Lung (tissue), 12 donors: ENCODE results near the gene SNRPD2. TPM values are rescaled to one million over a fixed set of nuclear protein-coding genes. Genes with fewer than 3 reads are reported as not detected.
A peak's percentile ranks its signal among the peaks of the same experiment; 100 is the strongest.

Experiments used
- ATAC-seq: fragments of 200-7000 bp; cut with Tn5 transposase; one replicate; pipeline ENCODE4 v1.9.1; 2020; ENCODE audit warnings: moderate number of reproducible peaks; ENCODE audit not compliant: insufficient read depth, low FRiP score
- DNase-seq, 3 donors: peaks; one replicate each; pipeline ENCODE4 v3.0.0-alpha.2; 2013 to 2017
- H3K27ac ChIP-seq, 2 donors: one replicate each; pipeline ENCODE4 v1.5.1; 2013; ENCODE audit warnings: mild to moderate bottlenecking in 2 of 2, moderate library complexity in 2 of 2, control low read depth in 1 of 2, inconsistent platforms in 1 of 2, low read depth in 1 of 2, low read length in 1 of 2
- H3K27me3 ChIP-seq, 3 donors: one replicate each; pipeline ENCODE4 v1.5.1; 2013; ENCODE audit warnings: low read length in 2 of 3; ENCODE audit not compliant: control insufficient read depth in 3 of 3, insufficient read depth in 3 of 3
- H3K36me3 ChIP-seq, 4 donors: one replicate each; pipeline ENCODE4 v1.5.1; 2013; ENCODE audit warnings: low read length in 4 of 4, mild to moderate bottlenecking in 1 of 4, moderate library complexity in 1 of 4; ENCODE audit not compliant: control insufficient read depth in 4 of 4, insufficient read depth in 4 of 4
- H3K4me1 ChIP-seq, 5 donors: one replicate each; pipeline ENCODE4 v1.5.1; 2013; ENCODE audit warnings: low read length in 5 of 5, mild to moderate bottlenecking in 2 of 5, moderate library complexity in 1 of 5; ENCODE audit not compliant: control insufficient read depth in 5 of 5, insufficient read depth in 5 of 5
- H3K4me3 ChIP-seq: one replicate; pipeline ENCODE4 v1.5.1; 2013; ENCODE audit warnings: mild to moderate bottlenecking, control low read depth, moderate library complexity
- H3K9ac ChIP-seq, 2 donors: one replicate each; pipeline ENCODE4 v1.5.1; 2013; ENCODE audit warnings: low read length in 2 of 2, control low read depth in 1 of 2; ENCODE audit not compliant: insufficient read depth in 1 of 2
- H3K9me3 ChIP-seq, 4 donors: one replicate each; pipeline ENCODE4 v1.5.1; 2013; ENCODE audit warnings: low read length in 3 of 4, mild to moderate bottlenecking in 1 of 4, moderate library complexity in 1 of 4; ENCODE audit not compliant: control insufficient read depth in 4 of 4, insufficient read depth in 3 of 4
- CTCF ChIP-seq: IDR thresholded peaks from 2 replicates; pipeline ENCODE4 v1.5.1; 2012; ENCODE audit warnings: mild to moderate bottlenecking; ENCODE audit errors: control extremely low read depth, extremely low read depth
- WGBS, 2 donors: extraction: QIAGEN DNeasy Blood & Tissue Kit; methylation state at CpG; one replicate each; pipeline ENCODE4 v1.1.7; 2013; 5-methylcytosine and 5-hydroxymethylcytosine counted together
- polyA plus RNA-seq, 2 donors: library from polyadenylated mRNA; stranded (reverse); fragments of 200-250 nt; gene quantifications; one replicate each; pipeline ENCODE4 v1.2.1, GENCODE V29; 2013
- total RNA-seq, 2 donors: library from RNA; depleted of rRNA in 1 of 2; stranded (reverse); fragments of >200 nt in 1 of 2; gene quantifications; one replicate each; pipeline ENCODE4 v1.2.1, GENCODE V29; 2014 to 2021
- donor health status: control.
- donor health status: control.
- donor health status: Bipolar disorder and iron deficiency.
- donor health status: healthy.
- donor health status: DM: yes; HTN: yes; CAD: no.

The SNRPD2 gene
- total and polyA plus RNA-seq, 4 donors: 151 to 410 (median 337) TPM

GRCh38 chr19:45676851-45677263 lies 14.9 kb downstream of the SNRPD2 start:
- Histone ChIP-seq H3K9ac (no peak overlapping the region), H3K36me3 (no peaks in the 10 kb centered on the region), H3K27ac (peak overlapping the region in 1 of 2 donors; percentile 41), H3K4me1 (peaks cover 0 to 8% (median 0%) of the 10 kb centered on the region in 5 donors), H3K27me3 (peaks cover 0 to 16% (median 14%) of the 10 kb centered on the region in 3 donors), H3K4me3 (peak overlapping the region; percentile 19), H3K9me3 (peaks cover 0 to 2% (median 0%) of the 10 kb centered on the region in 4 donors)
- no peak for ATAC-seq
- DNase-seq: peak in 2 of 3 donors; percentile 13 to 32
- TF ChIP-seq CTCF: no peak
- WGBS, 2 donors: 5% methylated on average over 25 to 28 of the region's 28 CpGs

- WGBS, 2 donors: 73 to 79% methylated on average over 7 of the region's 7 CpGs
- Histone ChIP-seq H3K27ac (no peak overlapping the region), H3K27me3 (peaks cover 3 to 27% (median 23%) of the 10 kb centered on the region in 3 donors), H3K9me3 (peaks cover 0 to 2% (median 0%) of the 10 kb centered on the region in 4 donors), H3K9ac (no peak overlapping the region), H3K4me3 (no peak overlapping the region), H3K36me3 (no peaks in the 10 kb centered on the region), H3K4me1 (peaks cover 0 to 12% (median 0%) of the 10 kb centered on the region in 5 donors)
- TF ChIP-seq CTCF: no peak
- ATAC-seq (no peak), DNase-seq (no peak)
Measured at GRCh38 chr19:45674946-45675345, 16.8 kb downstream of the SNRPD2 start.

GRCh38 chr19:45670670-45671453 lies 20.9 kb downstream of the SNRPD2 start:
- Histone ChIP-seq H3K9me3 (no peaks in the 10 kb centered on the region), H3K4me1 (peaks cover 0 to 16% (median 3%) of the 10 kb centered on the region in 5 donors), H3K27me3 (peaks cover 3 to 36% (median 28%) of the 10 kb centered on the region in 3 donors), H3K36me3 (no peaks in the 10 kb centered on the region), H3K27ac (peak overlapping the region in 1 of 2 donors; percentile 23), H3K4me3 (no peak overlapping the region), H3K9ac (no peak overlapping the region)
- peak; percentile 39 to 80 (median 50) for DNase-seq
- WGBS, 2 donors: 10 to 12% methylated on average over 37 to 42 of the region's 42 CpGs
- no peak for TF ChIP-seq CTCF
- ATAC-seq: peak; percentile 76
